Fibroblast of the conjunctiva (primary cell): ENCODE data around the gene SEC14L6.

ENCODE experiments used
- DNase-seq: peaks from one replicate; pipeline ENCODE4 v3.0.0-alpha.2; 2010; ENCODE audit warnings: low read depth

Gene SEC14L6

GRCh38 chr22:30535182-30535581 lies 11.4 kb downstream of the SEC14L6 start:
- no peak for DNase-seq

DNA sequence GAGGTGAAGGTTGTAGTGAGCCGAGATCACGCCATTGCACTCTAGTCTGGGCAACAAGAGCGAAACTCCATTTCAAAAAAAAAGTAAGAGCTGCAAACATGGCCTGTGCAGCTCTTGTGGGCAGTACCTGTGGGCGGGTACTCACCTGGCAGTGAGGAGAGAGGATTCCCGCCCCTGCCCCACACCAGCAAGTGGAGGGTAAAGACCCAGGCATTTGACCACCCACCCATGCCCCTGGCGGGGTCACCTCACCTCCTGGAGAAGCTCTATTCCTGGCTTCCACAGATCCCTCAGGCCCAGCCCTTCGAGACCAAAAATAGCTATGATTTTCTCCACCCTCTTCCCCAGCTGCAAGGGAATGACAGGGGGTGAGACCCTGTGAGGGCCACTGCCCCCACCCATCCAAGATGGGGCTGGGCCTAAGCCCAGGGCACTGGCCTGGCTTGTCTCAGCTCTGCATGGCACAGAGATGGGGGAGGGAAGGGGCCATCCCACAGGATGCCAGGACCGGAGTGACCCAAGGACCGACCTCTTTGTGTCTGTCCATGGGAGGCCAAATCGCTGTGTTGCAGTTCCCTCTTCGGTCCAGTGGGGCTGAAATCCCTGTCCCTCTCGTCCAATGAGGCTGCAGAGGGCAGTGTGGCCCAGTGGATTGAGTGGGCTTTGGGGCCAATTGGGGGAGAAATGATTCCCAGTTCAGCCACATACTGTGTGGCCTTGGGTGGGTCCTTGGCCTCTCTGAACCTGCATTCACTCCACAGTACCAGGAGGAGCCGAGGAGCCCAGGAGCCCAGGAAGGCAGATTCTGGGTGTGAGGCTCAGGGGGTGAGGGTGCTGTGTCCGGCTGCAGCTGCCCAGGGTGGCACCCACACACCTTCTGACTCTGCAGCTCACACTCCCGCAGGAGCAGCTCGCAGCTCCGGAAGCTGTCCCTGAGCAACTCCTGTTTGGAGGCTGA lies 14.6 kb downstream of the SEC14L6 start:
- no peak for DNase-seq

- DNase-seq = no peak
These were observed 19.9 kb downstream of the SEC14L6 start for GRCh38 chr22:30526656-30527055.

DNA sequence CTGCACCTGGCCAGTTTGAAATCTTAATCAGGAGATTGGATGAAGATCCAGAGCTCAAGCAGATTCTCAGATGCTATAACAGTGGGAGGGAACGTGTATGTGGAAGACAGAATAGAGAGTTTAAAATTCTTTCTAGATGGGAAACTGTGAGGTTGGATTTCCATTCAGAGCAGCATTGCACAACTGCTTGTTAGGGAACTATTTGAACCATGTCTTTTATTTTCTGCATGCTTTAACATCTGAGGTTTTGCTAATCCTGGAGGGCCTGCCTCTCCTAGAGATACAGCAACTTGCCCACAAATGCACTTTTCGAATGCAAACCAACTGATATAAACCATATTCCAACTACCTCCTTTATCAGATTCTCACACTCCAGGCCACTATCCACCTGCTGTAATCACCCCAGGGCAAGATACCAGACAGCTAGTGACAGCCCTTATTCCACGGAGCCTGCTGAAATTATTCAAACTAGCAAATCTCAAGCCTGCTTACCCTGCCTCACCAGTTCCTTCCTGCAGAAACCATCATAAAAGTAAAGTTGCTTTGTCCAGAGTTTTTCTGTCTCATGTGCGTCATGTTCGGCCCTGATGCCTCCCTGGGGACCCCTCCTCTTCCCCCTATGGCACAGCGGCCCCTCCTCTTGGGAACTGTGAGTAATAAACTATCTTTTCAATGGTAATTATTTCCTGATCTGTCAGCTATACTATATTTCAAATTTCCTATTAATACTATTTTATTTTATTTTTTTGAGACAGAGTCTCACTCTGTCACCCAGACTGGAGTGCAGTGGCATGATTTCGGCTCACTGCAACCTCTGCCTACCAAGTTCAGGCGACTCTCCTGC lies 22.7 kb downstream of the SEC14L6 start:
- DNase-seq = no peak

- no peak for DNase-seq
These were observed 25.0 kb downstream of the SEC14L6 start for GRCh38 chr22:30521368-30522156.

- DNase-seq = no peak
These were observed 26.6 kb downstream of the SEC14L6 start for GRCh38 chr22:30519842-30520425.

DNA sequence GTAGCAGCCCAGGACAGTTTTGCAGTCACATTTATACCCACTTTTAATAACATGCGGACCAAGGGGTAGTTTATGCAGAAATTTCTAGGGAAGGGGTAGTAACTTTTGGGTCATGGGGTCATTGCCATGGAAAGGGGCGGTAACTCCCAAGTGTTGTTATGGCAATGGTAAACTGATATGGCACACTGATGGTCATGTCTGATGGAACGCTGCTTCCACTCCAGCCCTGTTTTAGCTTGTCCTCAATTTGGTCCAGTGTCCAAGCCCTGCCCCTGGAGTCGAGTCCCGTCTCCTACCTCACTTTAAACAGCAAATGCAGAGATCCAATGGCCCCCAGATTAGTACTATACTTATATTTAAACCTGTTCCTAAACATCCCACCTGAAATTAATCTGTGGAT lies 29.8 kb downstream of the SEC14L6 start:
- no peak for DNase-seq

DNA sequence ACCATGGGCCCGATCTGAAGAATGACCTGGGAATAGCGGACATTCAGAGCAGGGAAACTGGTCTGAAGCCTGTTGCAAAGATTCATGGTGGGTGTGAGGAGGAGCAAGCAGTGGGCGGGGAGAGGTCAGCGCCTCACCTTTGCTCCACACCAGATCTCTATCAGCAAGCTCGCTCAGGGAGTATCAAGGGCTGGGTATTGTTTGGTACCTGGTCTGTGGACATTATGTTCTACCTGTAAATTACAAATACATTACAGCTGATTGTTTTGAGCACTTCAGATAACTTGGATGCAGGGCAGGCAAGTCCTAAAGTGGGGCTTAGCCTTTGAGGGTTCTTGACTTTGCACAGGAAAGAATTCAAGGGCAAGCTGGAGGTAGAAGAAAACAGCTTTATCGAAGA lies 30.3 kb downstream of the SEC14L6 start:
- no peak for DNase-seq

DNA sequence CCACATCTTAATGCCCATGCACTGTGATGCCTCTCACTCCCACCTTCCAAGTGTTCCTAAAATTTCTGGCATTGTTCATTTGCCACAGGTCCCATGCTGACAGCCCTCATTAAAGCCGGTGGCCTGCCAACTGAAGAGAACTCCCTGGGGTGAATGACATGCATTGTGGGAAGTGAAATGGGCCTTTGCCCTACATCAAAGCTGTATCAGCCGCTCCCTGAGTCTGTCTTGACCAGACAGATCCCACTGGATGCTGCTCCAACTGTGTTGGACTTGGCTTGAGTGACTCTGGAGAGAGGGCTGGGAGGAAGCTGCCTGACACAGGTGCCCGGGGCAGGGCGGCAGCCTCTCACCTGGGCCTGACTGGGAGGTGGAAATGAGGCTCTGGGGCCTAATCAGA lies 32.3 kb downstream of the SEC14L6 start:
- no peak for DNase-seq

GRCh38 chr22:30513462-30513861 lies 33.1 kb downstream of the SEC14L6 start:
- no peak for DNase-seq

GRCh38 chr22:30511911-30512310 lies 34.6 kb downstream of the SEC14L6 start:
- no peak for DNase-seq

GRCh38 chr22:30511109-30511508 lies 35.4 kb downstream of the SEC14L6 start:
- DNase-seq = no peak

- no peak for DNase-seq
These were observed 38.3 kb downstream of the SEC14L6 start for GRCh38 chr22:30508216-30508615.

- no peak for DNase-seq
These were observed 38.9 kb downstream of the SEC14L6 start for GRCh38 chr22:30507670-30508069.

- no peak for DNase-seq
These were observed 40.0 kb downstream of the SEC14L6 start for GRCh38 chr22:30506507-30506968.

DNA sequence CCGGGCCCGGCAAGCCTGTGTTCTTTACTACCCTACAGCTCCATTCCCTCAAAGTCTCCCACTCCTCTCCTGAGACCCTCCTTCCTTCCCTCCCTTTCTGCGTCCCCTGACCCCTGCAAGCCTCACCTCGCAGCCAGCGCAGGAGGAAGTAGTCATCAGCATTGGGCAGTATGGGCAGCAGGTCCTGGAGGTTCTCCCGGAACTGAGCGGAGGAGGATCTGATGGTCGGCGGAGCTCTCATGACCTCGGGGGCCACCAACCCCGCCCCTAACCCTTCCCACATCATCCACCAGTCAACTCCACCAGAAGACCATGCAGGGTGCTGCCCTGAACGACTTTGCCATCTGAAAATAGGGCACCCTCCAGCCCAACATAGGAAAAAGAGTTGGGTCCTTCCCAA lies 43.0 kb downstream of the SEC14L6 start:
- no peak for DNase-seq

- no peak for DNase-seq
These were observed 43.6 kb downstream of the SEC14L6 start for GRCh38 chr22:30502911-30503310.

DNA sequence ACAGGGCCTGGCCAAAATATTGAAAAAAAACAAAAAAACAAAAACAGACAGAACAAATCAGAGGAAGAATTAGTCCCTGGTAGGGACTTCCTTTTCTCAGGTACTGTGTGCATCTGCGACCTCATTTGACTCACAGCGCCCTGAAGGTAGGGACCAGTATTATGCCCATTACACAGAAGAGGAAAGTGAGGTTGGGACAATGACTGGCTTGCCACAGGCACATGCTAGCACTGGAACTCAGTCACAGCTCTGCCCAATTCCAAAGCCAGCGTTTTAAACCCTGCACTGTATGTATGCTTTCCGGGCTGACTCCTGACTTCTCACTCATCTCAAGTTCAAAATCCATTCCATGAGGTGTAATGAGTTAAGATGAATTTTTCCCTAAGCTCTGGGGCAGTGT lies 44.4 kb downstream of the SEC14L6 start:
- DNase-seq = no peak

DNA sequence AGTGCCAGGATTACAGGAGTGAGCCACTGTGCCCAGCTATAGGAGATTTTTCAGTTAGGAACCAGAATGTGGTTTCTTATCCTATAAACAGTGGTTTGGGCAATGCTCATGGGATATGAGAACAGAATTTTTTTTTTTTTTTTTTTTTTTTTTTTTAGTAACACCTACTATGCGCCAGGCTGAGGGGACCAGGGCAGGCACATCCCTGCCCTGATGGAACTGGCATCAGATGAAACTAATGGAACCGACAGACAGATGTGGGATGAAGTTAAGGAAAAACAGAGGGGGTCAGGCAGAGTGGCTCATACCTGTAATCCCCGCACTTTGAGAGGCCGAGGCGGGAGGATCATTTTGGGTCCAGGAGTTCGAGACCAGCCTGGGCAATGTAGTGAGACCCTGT lies 45.9 kb downstream of the SEC14L6 start:
- DNase-seq = no peak

DNA sequence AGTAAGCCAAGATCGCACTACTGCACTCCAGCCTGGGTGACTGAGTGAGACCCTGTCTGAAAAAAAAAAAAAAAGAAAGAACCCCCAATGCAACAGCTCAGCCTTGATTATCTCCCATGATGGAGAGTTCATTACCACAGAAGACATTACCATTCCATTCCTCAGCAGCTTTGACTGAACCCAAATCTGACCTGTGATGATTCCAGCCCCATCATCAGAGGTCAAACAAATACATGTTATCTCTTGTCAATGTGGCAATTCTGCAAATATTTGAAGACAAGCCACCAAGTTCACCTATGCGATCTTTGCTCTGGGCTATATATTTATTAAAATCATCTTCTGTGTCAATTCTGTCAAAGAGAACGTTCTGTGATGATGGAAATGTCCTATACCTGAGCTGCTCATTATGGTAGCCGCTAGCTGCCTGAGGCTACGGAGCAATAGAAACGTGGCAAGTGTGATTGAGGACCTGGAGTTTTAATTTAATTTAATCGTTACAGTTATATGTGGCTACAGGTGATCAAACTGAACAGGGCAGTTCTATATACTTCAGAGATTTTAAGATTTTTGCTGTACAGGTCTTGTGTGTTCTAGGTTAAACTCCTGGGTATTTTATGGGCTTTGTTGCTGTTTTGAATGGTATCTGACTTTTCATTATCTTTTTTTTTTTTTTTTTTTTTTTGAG lies 48.9 kb downstream of the SEC14L6 start:
- DNase-seq = no peak
